K562 (cell line): ENCODE data around the gene TYW1. TPM values are rescaled to one million over a fixed set of nuclear protein-coding genes. Genes with fewer than 3 reads are reported as not detected.
"Not testable (repeated sequence)": the region's sequence is repeated elsewhere in the genome, so short reads cannot be mapped to it uniquely, and the experiment has no call there.

Experiments used
- ATAC-seq: fragments of 200-7000 bp; cut with Tn5 transposase; 3 replicates; pipeline ENCODE4 v1.9.1; 2020; ENCODE audit warnings: moderate library complexity
- BruUV-seq: library from RNA; stranded (reverse); fragments of 400-500 nt; replicated peaks from 2 replicates; lab custom pipeline; 2021; lab: Mats Ljungman, UMichigan
- CTCF ChIA-PET: fragments of 300-600 bp; formaldehyde crosslinking; extraction: SDS; loops from one replicate; lab custom pipeline; 2021; ENCODE audit warnings: low intra/inter-chr PET ratio; lab: Yijun Ruan, JAX
- POLR2A ChIA-PET: fragments of 300-600, 350-650 bp; sonication (Branson Sonifier 250); formaldehyde crosslinking; extraction: SDS; loops from one replicate; lab custom pipeline; 2021; ENCODE audit warnings: antibody characterized with exemption, inconsistent platforms; lab: Yijun Ruan, JAX
- DNase-seq, 4 experiments: peaks; one replicate each; pipeline versions ENCODE4 v3.0.0 to v3.0.0-alpha.2; 2011 to 2018; ENCODE audit warnings: low spot score in 3 of 4, mixed read lengths in 3 of 4; ENCODE audit errors: extremely low read depth in 1 of 4
- FAIRE-seq: peaks from 2 replicates; lab custom pipeline; 2011; peaks lifted over from hg19 to GRCh38; lab: Jason Lieb, UNC
- H2AFZ ChIP-seq: 2 replicates; pipeline ENCODE4 v1.6.0; 2011; ENCODE audit warnings: low read depth, low read length, control low read depth, inconsistent platforms
- H3K27ac ChIP-seq: fragments of 200-600 bp; 3 replicates; pipeline ENCODE4 v1.8.0; 2011; ENCODE audit warnings: low read depth, mild to moderate bottlenecking, control low read depth, inconsistent platforms, low read length, moderate library complexity, mixed read lengths; ENCODE audit errors: extremely low read depth
- H3K27me3 ChIP-seq, 2 experiments: fragments of 300-600 bp in 1 of 2; 2 replicates in 1 of 2; 3 replicates in 1 of 2; pipeline versions ENCODE4 v1.6.0 to v1.8.0; 2011; ENCODE audit warnings: inconsistent platforms in 2 of 2, low read length in 2 of 2, mild to moderate bottlenecking in 1 of 2, mixed read lengths in 1 of 2, moderate library complexity in 1 of 2; ENCODE audit not compliant: control insufficient read depth in 2 of 2, insufficient read depth in 2 of 2
- H3K36me3 ChIP-seq: fragments of 300-600 bp; 3 replicates; pipeline ENCODE4 v1.8.0; 2011; ENCODE audit warnings: mild to moderate bottlenecking, low read length, inconsistent platforms; ENCODE audit not compliant: control insufficient read depth, insufficient read depth
- H3K4me1 ChIP-seq, 2 experiments: fragments of 200-600 bp in 1 of 2; replicated peaks in 1 of 2; 2 replicates in 1 of 2; 3 replicates in 1 of 2; pipeline versions ENCODE4 v1.5.1 to v1.8.0; 2011; ENCODE audit warnings: inconsistent platforms in 2 of 2, low read length in 2 of 2, mild to moderate bottlenecking in 1 of 2, mixed read lengths in 1 of 2, moderate library complexity in 1 of 2; ENCODE audit not compliant: control insufficient read depth in 2 of 2, insufficient read depth in 2 of 2
- H3K4me2 ChIP-seq: 2 replicates; pipeline ENCODE4 v1.6.1; 2011; ENCODE audit warnings: low read length, control low read depth, inconsistent platforms, mixed read lengths; ENCODE audit not compliant: insufficient read depth
- H3K4me3 ChIP-seq: fragments of 200-600 bp; sonication (generic), shearing (Covaris generic); 2 replicates; pipeline ENCODE4 v1.5.1; 2016; ENCODE audit warnings: control low read depth, inconsistent platforms
- H3K79me2 ChIP-seq: fragments of 200-600 bp; 3 replicates; pipeline ENCODE4 v1.8.0; 2011; ENCODE audit warnings: low read length, inconsistent platforms; ENCODE audit not compliant: control insufficient read depth, insufficient read depth
- H3K9ac ChIP-seq, 2 experiments: 2 replicates each; pipeline versions ENCODE4 v1.6.0 to v1.6.1; 2011; ENCODE audit warnings: low read depth in 2 of 2, low read length in 2 of 2, control low read depth in 1 of 2, inconsistent platforms in 1 of 2, mild to moderate bottlenecking in 1 of 2, mixed read lengths in 1 of 2; ENCODE audit not compliant: insufficient read depth in 1 of 2
- H3K9me1 ChIP-seq: one replicate; pipeline ENCODE4 v1.6.0; 2011; ENCODE audit warnings: inconsistent platforms, mild to moderate bottlenecking, low read length, moderate library complexity; ENCODE audit not compliant: control insufficient read depth, insufficient read depth
- H3K9me3 ChIP-seq: replicated peaks from 2 replicates; pipeline ENCODE4 v1.5.1; 2011; ENCODE audit warnings: low read depth, low read length, inconsistent platforms; ENCODE audit not compliant: control insufficient read depth, insufficient read depth
- H4K20me1 ChIP-seq: replicated peaks from 2 replicates; pipeline ENCODE4 v1.6.1; 2011; ENCODE audit warnings: low read length, inconsistent platforms, mixed read lengths; ENCODE audit not compliant: control insufficient read depth, insufficient read depth
- CBFA2T3 ChIP-seq: fragments of 450-650 bp; IDR thresholded peaks from 2 replicates; pipeline ENCODE4 v1.6.1; 2017
- NRF1 ChIP-seq, 2 experiments: fragments of 450-650 bp; IDR thresholded peaks in 1 of 2; conservative IDR thresholded peaks in 1 of 2; 2 replicates each; pipeline ENCODE4 v1.6.1; 2014; ENCODE audit warnings: mild to moderate bottlenecking in 2 of 2
- WGBS: fragments of 100-300 bp; shearing (Covaris generic); methylation state at CpG from one replicate; pipeline ENCODE4 v1.1.6; 2016; ENCODE audit warnings: low coverage, mixed read lengths; ENCODE audit not compliant: insufficient coverage; ENCODE audit errors: missing lambda C conversion rate; 5-methylcytosine and 5-hydroxymethylcytosine counted together
- in situ Hi-C: fragments of 300-500 bp; cut with MboI; formaldehyde crosslinking; loops from 4 replicates; pipeline ENCODE4 v1.15.0; 2018; ENCODE audit warnings: inconsistent platforms, mixed read lengths
- intact Hi-C: fragments of 100-400 bp; cut with micrococcal nuclease; formaldehyde crosslinking; loops from 2 replicates; pipeline ENCODE4 v1.14.2; 2022
- polyA plus RNA-seq, 8 experiments: library from polyadenylated mRNA; depleted of rRNA in 4 of 8; stranded (reverse) in 5 of 8; unstranded in 3 of 8; fragments of >200 nt; fragmentation: Nextera tagmentation in 2 of 8; fragmentation: Illumina TruSeq in 1 of 8; extraction: Ambion mirVana in 2 of 8; extraction: Trizol in 1 of 8; gene quantifications; 2 replicates each; pipeline versions ENCODE4 v1.2.1 to v1.2.3, GENCODE V29; 2011 to 2014; ENCODE audit warnings: inconsistent platforms in 1 of 8, missing spikeins in 1 of 8
- total RNA-seq, 7 experiments: library from RNA; depleted of rRNA in 6 of 7; stranded (reverse); fragments of >200 nt in 6 of 7; fragmentation: Illumina TruSeq in 2 of 7; extraction: Trizol in 2 of 7; gene quantifications; 2 replicates each; pipeline versions ENCODE4 v1.2.1 to v1.2.3, GENCODE V29; 2011 to 2021; ENCODE audit warnings: low replicate concordance in 1 of 7

Gene TYW1
- total and polyA plus RNA-seq, 9 of the 15 experiments (the other 6 are each of a cell fraction or from before 2014, with no cell fraction given): 17.4 to 32.0 (median 26.2) TPM

DNA sequence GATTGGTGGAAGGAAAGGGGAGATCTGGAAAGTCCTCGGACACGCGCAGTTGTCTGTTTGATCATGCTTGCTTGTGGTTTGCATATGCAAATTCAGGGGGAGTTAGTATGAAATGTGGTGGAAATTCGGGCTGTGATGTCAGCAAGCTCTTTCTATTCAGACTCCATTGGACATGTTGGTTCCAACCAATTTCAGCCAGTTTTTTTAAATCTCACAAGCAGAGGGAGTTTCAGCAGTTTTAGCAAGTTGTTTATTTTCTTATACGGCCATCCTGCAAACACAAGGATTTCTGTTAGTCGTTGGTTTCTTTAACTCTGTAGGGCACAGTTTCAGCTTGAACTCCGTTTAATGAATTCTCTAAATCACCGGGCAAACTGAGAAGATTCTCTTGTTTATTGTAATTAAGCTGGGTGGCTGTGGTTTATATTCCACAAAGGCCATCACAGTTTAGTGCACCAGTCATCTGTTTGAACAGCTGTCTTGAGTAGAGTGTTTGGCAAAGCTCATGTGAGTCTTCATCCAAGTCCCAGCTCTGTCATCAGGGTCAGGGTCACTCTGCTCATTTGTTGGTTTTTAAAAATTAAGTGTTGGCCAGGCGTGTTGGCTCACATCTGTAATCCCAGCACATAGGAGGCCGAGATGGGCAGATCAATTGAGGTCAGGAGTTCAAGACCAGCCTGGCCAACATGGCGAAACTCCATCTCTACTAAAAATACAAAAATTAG lies 196.4 kb downstream of the TYW1 start:
- intact Hi-C loops, BruUV-seq, H3K79me2 ChIP-seq, H4K20me1 ChIP-seq, POLR2A ChIA-PET, DNase-seq, H3K36me3 ChIP-seq, CTCF ChIA-PET, ATAC-seq, FAIRE-seq, H3K27me3 ChIP-seq, in situ Hi-C loops, H3K4me3 ChIP-seq, H3K27ac ChIP-seq, H2AFZ ChIP-seq, H3K9me1 ChIP-seq, H3K9ac ChIP-seq, H3K4me2 ChIP-seq, H3K9me3 ChIP-seq: not testable (repeated sequence)
- WGBS: 86% methylated on average over 11 of the region's 11 CpGs
- peak in 1 of 2 experiments; percentile 30; a peak in 1 of 4 replicates for TF ChIP-seq NRF1 (conservative IDR thresholded peaks at IDR 0.05 in 1 of 2, IDR thresholded peaks at IDR 0.05 in 1 of 2)
- TF ChIP-seq, all 486 proteins: peak for 1; not testable (repeated sequence) for 485
- H3K4me1 ChIP-seq: peaks cover 0 to 11% of the 10 kb centered on the region in 2 experiments; a peak in 3 of 5 replicates

GRCh38 chr7:67196176-67196575 lies 199.5 kb downstream of the TYW1 start:
- intact Hi-C loops, H3K4me1 ChIP-seq, BruUV-seq, H2AFZ ChIP-seq, POLR2A ChIA-PET, FAIRE-seq, DNase-seq, H3K4me2 ChIP-seq: not testable (repeated sequence)
- peaks cover 11% of the 10 kb centered on the region; the same call in 1 of the 3 replicates for H3K36me3 ChIP-seq
- 39% methylated on average over 2 of the region's 2 CpGs for WGBS
- 0 out of 2 replicates have a peak, but pooled peaks have one; percentile 3 for TF ChIP-seq CBFA2T3
- TF ChIP-seq, all 486 proteins: peak for 1; not testable (repeated sequence) for 485
- H3K9me1 ChIP-seq, H3K9ac ChIP-seq, H3K9me3 ChIP-seq, ATAC-seq, CTCF ChIA-PET, H3K79me2 ChIP-seq, H3K27me3 ChIP-seq, H3K4me3 ChIP-seq, H4K20me1 ChIP-seq, in situ Hi-C loops, H3K27ac ChIP-seq: not testable (repeated sequence)

GRCh38 chr7:67198865-67199526 lies 202.4 kb downstream of the TYW1 start:
- H3K4me1 ChIP-seq, FAIRE-seq, H3K9me3 ChIP-seq, H3K27me3 ChIP-seq, H3K9me1 ChIP-seq, H2AFZ ChIP-seq, H3K79me2 ChIP-seq, H3K9ac ChIP-seq, CTCF ChIA-PET, H4K20me1 ChIP-seq, H3K4me2 ChIP-seq, BruUV-seq, DNase-seq, ATAC-seq, intact Hi-C loops, H3K4me3 ChIP-seq, H3K27ac ChIP-seq, POLR2A ChIA-PET, in situ Hi-C loops: not testable (repeated sequence)
- 90% methylated on average over 8 of the region's 9 CpGs for WGBS
- peaks cover 14% of the 10 kb centered on the region; the same call in 2 of the 3 replicates for H3K36me3 ChIP-seq
